Left ventricle myocardium superior (tissue), 1 donor: ENCODE results near the gene GPBAR1. TPM values are rescaled to one million over a fixed set of nuclear protein-coding genes. Genes with fewer than 3 reads are reported as not detected.
A peak's percentile ranks its signal among the peaks of the same experiment; 100 is the strongest.

Experiments used
- ATAC-seq: fragments of 200-7000 bp; cut with Tn5 transposase; one replicate; pipeline ENCODE4 v1.9.1; 2020; ENCODE audit warnings: mild to moderate bottlenecking, moderate library complexity
- DNase-seq: peaks from one replicate; pipeline ENCODE4 v3.0.0-alpha.2; 2020
- intact Hi-C: fragments of 100-400 bp; cut with micrococcal nuclease; formaldehyde crosslinking; loops from one replicate; pipeline ENCODE4 v1.11.0; 2022
- long read RNA-seq: library from polyadenylated mRNA; unstranded; transcript quantifications from one replicate; pipeline ENCODE4 v2.0.0, GENCODE V29; 2021
- total RNA-seq: library from RNA; stranded (reverse); fragmentation: NEBNext Ultra II Directional; extraction: Animal tissue kit (Norgen Biotek cat#: 25700); gene quantifications from one replicate; pipeline ENCODE4 v1.2.1, GENCODE V29; 2021
- donor health status: DM: no; HTN: yes; CAD: no; lungs with severe emphysema.

Gene GPBAR1
- 0.67 TPM for total RNA-seq
- long read RNA-seq, partial matches to known transcripts: 0 of 1 reads
- long read RNA-seq, other reads (novel, unspliced or antisense): 0 of 1 reads

- DNase-seq: peak; percentile 66
- intact Hi-C loops: no loop called here
- peak; percentile 26 for ATAC-seq
These were observed at the start of gene GPBAR1 for GRCh38 chr2:218260742-218261422. Gene GPBAR1 (plus strand): TSS chr2:218261015. CDS start chr2:218262725, 1,710 bp downstream.

GRCh38 chr2:218214116-218214515 is 46.7 kb upstream of the GPBAR1 start:
- no peak for DNase-seq
- no peak for ATAC-seq
- intact Hi-C loops: no loop called here

GRCh38 chr2:218216336-218216673 is 44.5 kb upstream of the GPBAR1 start:
- intact Hi-C loops: no loop called here
- ATAC-seq (peak; percentile 7), DNase-seq (peak; percentile 33)

- intact Hi-C loops: no loop called here
- ATAC-seq: peak; percentile 99
These were observed 44.0 kb upstream of the GPBAR1 start, which contains the start of gene ARPC2 for GRCh38 chr2:218216674-218217359. Gene ARPC2 (plus strand): TSS chr2:218217189. CDS start chr2:218217471, 282 bp downstream.

GRCh38 chr2:218217360-218218267 is 43.2 kb upstream of the GPBAR1 start:
- DNase-seq (peak; percentile 73), ATAC-seq (peak; percentile 68)
- intact Hi-C loops: no loop called here

More at GRCh38 chr2:218216674-218217359, 44.0 kb upstream of the GPBAR1 start, which contains the start of gene ARPC2:
- DNase-seq: peak; percentile 98

GRCh38 chr2:218218268-218219185 is 42.3 kb upstream of the GPBAR1 start:
- intact Hi-C loops: no loop called here
- no peak for DNase-seq
- no peak for ATAC-seq

GRCh38 chr2:218219934-218220333 is 40.9 kb upstream of the GPBAR1 start:
- intact Hi-C loops: no loop called here
- no peak for ATAC-seq

GRCh38 chr2:218221000-218221399 is 39.8 kb upstream of the GPBAR1 start:
- ATAC-seq: no peak
- intact Hi-C loops: no loop called here
- DNase-seq: peak; percentile 49

More at GRCh38 chr2:218219934-218220333, 40.9 kb upstream of the GPBAR1 start:
- no peak for DNase-seq

- no peak for ATAC-seq
- intact Hi-C loops: no loop called here
- no peak for DNase-seq
These were observed 37.8 kb upstream of the GPBAR1 start for GRCh38 chr2:218223046-218223445.

GRCh38 chr2:218224186-218224585 is 36.6 kb upstream of the GPBAR1 start:
- no peak for DNase-seq
- ATAC-seq: no peak
- intact Hi-C loops: no loop called here

- intact Hi-C loops: no loop called here
- ATAC-seq (no peak), DNase-seq (no peak)
These were observed 33.9 kb upstream of the GPBAR1 start for GRCh38 chr2:218226903-218227302.

GRCh38 chr2:218228366-218229090 is 32.3 kb upstream of the GPBAR1 start:
- DNase-seq: no peak
- intact Hi-C loops: no loop called here
- no peak for ATAC-seq

- DNase-seq (no peak), ATAC-seq (peak; percentile 75)
- intact Hi-C loops: no loop called here
These were observed 31.6 kb upstream of the GPBAR1 start for GRCh38 chr2:218229239-218229638.

GRCh38 chr2:218229851-218230250 is 31.0 kb upstream of the GPBAR1 start:
- ATAC-seq: peak; percentile 38
- intact Hi-C loops: no loop called here

GRCh38 chr2:218230882-218231281 is 29.9 kb upstream of the GPBAR1 start:
- DNase-seq (no peak), ATAC-seq (peak; percentile 21)
- intact Hi-C loops: no loop called here

More at GRCh38 chr2:218229851-218230250, 31.0 kb upstream of the GPBAR1 start:
- DNase-seq: no peak

- intact Hi-C loops: no loop called here
- no peak for ATAC-seq
These were observed 27.3 kb upstream of the GPBAR1 start for GRCh38 chr2:218233543-218233942.

GRCh38 chr2:218234521-218234920 is 26.3 kb upstream of the GPBAR1 start:
- no peak for DNase-seq
- no peak for ATAC-seq
- intact Hi-C loops: no loop called here

More at GRCh38 chr2:218233543-218233942, 27.3 kb upstream of the GPBAR1 start:
- DNase-seq: no peak

GRCh38 chr2:218235017-218235416 is 25.8 kb upstream of the GPBAR1 start:
- ATAC-seq (no peak), DNase-seq (no peak)
- intact Hi-C loops: no loop called here
